Frontal cortex (tissue), 4 donors: ENCODE data around the gene SNTG2. TPM values are rescaled to one million over a fixed set of nuclear protein-coding genes. Genes with fewer than 3 reads are reported as not detected.

ENCODE experiments used
- DNase-seq, 2 donors: peaks; one replicate each; pipeline ENCODE4 v3.0.0; 2012; ENCODE audit warnings: low spot score in 2 of 2
- FAIRE-seq: peaks from 2 replicates; lab custom pipeline; 2012; peaks lifted over from hg19 to GRCh38; lab: Jason Lieb, UNC
- total RNA-seq: library from RNA; depleted of rRNA; stranded (reverse); fragments of >200 nt; gene quantifications from one replicate; pipeline ENCODE4 v1.2.3, GENCODE V29; 2014
- donor health status: control.
- donor health status: control.
- donor health status: control.

Gene SNTG2
- total RNA-seq, 1 donor from 2014 or later = 4.5 TPM

DNA sequence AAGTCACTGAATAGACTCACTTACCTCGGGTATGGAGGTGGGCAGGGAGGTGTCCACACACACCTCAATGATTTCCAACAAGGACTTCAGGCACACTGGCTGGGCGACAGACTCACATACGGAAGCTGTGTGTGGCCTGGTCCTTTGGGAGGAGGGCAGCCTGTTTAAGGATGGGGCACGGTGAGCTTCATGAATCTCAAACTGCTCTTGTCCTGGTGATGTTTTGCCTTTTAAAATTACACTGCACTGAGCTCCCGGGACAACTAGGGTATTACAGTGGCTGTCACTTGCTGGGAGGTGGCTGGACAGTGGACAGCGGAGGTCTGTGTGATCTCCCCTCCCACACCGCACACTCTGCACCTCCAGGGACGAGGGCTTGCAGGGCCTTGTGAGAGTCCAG is 211.6 kb downstream of the SNTG2 start:
- DNase-seq = no peak
- no peak for FAIRE-seq

DNA sequence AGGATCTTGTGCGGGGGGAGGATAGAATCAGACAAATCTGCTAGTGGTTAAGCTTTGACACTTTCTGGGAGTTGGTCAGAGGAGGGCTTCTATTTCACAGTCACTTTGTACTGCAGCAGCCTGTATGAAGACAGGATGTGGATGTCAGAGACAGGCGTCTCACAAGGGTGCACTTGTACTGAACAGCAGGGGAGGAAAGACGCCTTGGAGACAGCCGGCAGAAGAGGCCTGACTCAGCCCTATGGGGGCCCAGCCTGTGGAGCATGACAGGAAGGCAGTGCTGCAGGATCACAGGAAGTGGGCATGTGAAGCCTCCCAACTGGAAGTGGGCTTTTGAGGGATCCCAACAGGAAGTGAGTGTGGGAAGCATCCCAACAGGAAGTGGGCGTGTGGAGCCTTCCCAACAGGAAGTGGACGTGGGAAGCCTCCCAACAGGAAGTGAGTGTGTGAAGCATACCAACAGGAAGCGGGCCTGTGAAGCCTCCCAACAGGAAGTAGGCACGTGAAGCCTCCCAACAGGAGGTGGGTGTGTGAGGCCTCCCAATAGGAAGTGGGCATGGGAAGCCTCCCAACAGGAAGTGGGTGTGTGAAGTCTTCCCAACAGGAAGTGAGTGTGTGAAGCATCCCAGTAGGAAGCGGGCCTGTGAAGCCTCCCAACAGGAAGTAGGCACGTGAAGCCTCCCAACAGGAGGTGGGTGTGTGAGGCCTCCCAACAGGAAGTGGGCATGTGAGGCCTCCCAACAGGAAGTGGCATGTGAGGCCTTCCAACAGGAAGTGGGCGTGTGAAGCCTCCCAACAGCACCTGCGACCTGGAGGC is 212.3 kb downstream of the SNTG2 start:
- FAIRE-seq (no peak), DNase-seq (no peak)

DNA sequence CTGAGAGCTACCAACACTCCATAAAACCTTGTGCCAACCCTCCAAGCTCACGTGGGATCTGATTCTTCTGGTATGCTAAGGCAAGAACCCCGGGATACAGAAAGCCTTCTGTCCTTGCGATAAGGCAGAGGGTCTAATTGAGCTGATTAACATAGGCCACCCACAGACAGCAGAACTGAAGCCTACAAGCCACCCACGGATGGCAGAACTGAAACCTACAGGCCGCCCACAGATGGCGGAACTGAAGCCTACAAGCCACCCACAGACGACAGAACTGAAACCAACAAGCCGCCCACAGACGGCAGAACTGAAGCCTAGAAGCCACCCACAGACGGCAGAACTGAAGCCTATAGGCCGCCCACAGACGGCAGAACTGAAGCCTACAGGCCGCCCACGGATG is 216.3 kb downstream of the SNTG2 start:
- DNase-seq = no peak
- FAIRE-seq = no peak

DNA sequence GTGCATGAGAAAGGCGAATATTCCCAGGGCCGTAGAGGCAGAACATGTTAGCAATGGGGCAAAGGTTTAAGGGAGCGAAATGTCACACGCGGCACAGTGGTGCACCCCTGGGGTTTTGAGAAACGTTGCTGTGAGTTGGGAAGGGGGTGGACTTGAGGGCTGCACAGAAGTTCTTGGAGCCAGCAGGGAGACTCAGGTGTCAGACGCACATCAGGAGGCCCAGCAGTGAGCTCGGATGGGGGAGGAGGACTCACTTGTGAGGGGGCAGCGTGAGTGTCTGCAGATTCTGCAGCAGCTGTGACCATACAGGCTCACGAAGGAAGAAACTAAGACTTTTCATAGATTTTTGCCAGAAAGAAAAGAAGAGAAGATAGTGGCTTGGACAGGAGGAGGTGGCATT is 218.2 kb downstream of the SNTG2 start:
- no peak for DNase-seq
- no peak for FAIRE-seq

DNA sequence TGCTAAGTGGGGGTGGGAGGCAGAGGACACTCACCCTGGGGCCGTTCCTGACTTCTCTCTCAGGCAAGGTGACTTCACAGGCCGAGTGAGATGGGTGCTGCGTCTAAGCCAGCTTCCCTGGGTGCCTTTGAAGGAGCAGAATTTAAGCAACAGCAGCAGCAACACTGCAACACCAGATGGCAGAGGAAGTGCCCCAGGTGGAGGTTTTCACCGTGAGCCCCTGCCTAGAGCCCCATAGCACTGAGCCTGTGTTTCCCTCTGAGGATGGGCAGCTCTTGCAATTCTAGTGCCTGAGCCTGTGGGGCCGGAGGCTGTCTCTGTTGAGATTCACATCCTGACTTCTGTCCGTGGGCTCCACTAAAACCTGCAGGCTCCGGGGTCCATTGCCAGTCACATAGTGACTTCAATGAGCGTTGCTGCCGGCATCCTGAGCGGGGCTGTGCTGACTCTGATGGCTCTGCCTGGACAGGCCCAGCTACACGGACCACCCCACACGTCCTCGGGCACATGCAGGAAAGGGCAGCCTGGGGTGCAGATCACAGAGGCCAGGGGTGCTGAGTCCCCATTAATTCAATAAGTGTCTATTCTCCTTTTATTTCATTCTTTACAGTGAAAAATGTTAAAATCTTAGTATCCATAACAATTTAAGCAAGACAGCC is 218.8 kb downstream of the SNTG2 start:
- FAIRE-seq (no peak), DNase-seq (no peak)

DNA sequence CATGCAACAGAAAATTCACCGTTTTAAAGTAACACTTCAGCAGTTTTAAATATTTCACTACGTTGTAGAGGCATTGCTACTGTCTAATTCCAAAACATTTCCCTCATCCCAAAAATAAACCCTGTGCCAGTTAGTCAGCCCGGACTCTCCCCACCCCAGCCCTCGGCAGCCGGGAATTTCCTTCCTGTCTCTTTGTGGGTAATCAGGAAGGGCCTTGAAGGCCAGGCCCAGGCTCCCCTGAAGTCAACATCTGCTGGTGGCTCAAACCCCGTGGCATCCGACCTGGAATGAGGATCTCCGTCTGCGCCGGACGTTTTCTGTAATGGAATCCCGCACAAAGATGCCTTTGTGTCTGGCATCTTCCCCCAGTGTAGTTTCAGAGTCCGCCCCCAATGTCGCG is 219.6 kb downstream of the SNTG2 start:
- DNase-seq (no peak), FAIRE-seq (no peak)

DNA sequence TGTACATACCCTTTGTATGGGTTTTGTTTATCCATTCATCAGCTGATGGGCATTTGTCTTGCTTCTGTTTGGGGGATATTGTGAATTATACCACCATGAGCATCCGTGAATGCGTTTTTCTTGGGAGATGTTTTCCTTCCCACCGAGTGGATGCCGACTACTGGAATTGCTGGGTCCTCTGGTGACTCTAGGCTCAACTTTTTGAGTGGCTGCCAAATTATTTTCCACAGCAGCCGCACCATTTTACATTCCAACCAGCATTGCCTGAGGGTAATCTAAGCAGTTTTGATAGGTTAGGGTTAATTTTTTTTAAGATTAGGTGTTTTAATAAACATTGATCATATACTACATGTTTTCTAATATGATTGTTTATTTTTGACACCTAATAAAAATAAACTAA is 220.1 kb downstream of the SNTG2 start:
- no peak for FAIRE-seq
- DNase-seq = no peak

DNA sequence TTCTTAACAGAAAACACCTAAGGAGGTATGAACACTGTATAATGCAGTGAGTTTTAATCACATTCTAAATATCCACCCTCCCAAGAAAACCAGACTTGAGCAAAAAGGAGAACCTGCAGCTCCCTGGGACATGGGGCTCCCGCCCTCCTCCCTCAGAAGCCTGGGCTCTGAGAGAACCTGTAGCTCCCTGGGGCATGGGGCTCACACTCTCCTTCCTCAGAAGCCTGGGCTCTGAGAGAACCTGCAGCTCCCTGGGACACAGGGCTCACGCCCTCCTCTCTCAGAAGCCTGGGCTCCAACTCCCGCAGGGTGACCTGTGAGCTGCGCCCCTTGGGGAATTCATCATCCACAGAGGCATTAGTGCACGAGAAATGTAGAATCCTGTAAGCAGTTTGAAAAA is 222.9 kb downstream of the SNTG2 start:
- no peak for DNase-seq
- no peak for FAIRE-seq

DNA sequence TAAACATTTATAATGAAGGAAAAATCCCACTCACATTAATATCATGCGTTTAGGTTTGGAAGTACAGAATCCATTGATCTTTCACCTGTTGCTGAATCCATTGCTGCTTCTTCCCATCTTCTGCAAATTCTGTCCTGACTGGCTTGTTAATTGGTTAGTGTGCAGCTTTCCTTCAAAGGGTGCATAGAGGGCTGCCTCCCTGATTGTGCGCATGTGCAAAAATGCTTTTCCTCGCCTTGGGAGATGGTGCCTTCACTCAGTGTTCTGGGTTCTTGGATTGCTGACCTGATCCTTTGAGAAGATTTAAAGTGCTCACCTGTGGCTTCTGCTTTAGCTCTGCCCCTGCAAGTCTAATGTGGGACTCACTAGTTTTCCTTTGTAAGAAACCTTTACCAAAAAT is 231.2 kb downstream of the SNTG2 start:
- DNase-seq (no peak), FAIRE-seq (no peak)

DNA sequence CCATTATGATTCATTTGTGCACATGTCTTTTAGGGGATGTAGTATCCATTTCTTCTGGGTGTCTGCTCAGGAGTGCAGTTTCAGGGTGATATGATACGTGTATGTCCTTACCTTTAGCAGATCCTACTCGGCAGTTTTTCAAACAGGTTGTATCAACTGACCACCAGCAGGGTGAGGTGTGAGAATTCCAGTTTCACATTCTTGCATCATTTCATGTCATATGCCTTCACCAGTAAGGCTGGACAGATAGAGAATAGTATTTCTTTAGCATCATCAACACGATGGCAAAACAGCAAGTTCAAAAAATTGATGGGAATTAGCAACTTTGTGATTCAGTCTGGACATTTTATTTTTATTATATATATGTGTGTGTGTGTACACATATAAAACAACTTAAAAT is 232.7 kb downstream of the SNTG2 start:
- DNase-seq = no peak

DNA sequence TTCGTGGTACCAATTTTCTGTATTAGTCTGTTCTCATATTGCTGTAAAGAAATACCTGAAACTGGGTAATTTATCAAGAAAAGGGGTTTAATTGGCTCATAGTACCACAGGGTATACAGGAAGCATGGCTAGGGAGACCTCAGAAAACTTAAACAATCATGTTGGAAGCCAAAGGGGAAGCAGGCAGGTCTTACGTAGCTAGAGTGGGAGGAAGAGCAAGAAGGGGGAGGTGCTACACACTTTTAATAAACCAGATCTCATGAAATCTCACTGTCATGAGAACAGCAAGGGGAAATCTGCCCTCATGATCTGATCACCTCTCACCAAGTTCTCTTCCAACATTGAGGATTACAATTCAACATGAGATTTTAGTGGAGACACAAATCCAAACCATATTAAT is 235.8 kb downstream of the SNTG2 start:
- FAIRE-seq = no peak
- DNase-seq = no peak

More for the DNA sequence above, 232.7 kb downstream of the SNTG2 start:
- no peak for FAIRE-seq

DNA sequence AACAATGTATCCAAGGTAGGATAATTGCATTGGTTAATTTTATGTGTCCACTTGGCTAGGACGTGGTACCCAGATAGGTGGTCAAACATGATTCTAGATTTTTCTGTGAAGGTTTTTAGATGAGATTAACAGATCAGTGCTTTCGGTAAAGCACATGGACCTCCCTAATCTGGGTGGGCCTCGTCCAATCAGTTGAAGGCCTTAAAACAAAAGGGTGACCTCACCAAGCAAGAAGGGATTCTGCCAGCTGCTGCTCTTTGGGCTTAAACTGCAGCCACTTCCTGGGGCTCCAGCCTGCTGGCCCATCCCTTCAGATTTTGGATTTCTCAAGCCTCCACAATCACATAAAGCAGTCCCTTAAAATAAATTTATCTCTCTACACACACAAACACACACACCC is 236.5 kb downstream of the SNTG2 start:
- FAIRE-seq = no peak

DNA sequence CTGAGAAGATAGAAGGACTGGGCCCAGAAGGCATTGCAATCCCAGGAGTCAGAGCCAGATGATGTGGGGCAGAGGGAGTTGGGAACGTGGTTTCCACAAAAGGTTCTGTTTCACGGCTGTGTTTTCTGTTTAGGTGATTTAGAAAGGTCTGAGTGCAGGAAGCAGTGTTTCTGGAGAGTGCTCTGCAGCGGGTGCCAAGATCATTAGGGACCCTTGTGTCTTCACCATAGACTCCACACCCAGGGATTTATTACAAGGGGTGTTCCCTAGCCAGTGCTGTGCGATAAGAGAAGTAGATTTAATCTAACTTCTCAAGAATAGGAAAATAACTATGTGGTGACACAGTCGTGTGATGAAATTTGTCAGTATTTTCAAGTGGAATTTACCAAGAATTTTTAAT is 241.5 kb downstream of the SNTG2 start:
- FAIRE-seq = no peak

More for the DNA sequence above, 236.5 kb downstream of the SNTG2 start:
- no peak for DNase-seq

DNA sequence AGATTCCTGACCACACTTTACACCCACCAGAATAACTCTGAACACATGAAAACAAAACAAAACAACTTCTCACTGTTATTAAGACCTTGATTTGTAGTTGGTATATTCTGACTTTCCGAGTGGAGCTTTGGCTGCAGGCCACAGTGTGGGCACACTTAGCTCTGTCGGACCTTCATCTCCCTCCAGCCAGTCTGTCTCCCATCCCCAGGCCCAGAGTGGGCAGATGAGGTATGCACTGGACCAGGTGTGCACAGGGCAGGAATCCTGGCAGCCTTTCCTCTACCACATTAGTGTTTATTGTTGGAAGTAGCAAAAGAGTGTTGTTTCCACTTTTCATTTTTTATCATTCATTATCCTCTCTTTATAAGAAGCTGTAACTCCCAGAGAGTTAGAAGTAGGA is 243.2 kb downstream of the SNTG2 start:
- DNase-seq (no peak), FAIRE-seq (no peak)

More for the DNA sequence above, 241.5 kb downstream of the SNTG2 start:
- DNase-seq = no peak

DNA sequence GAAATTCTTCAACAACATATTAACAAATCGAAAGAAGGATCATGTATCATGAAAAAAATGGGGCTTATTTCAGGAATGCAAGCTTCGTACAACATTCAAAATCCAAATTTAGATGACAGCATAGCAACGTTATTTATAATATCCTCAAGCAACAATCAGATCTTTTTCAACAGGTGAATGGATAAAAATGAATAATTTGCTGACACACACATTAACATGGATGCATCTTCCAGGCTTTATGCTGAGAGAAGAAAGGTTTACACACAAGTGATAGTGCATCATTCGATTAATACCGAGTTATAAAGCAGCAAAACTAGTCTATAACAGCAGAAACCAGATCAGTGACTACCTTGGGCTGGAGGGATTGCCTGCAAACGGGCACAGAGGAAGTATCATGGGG is 253.1 kb downstream of the SNTG2 start:
- no peak for DNase-seq
- FAIRE-seq = no peak

DNA sequence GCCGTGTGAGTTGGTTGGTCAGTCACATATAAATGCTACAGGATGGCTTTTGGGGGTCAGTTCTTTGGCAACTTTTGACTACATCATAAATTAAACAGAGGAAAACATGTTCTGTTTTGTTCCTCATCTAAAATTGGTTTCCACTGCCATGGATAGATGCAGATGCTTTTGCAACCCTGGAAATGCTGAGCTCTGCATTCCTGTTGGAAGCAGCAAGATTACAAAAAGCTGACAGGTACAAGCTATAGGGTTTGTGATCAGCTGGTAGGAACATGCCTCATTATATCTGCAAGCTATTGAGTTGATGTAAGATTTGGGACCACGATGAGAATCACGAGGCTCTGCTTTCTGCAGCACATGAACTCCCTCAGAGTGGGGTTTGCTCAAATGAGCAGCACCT is 255.2 kb downstream of the SNTG2 start:
- FAIRE-seq = no peak
- no peak for DNase-seq

DNA sequence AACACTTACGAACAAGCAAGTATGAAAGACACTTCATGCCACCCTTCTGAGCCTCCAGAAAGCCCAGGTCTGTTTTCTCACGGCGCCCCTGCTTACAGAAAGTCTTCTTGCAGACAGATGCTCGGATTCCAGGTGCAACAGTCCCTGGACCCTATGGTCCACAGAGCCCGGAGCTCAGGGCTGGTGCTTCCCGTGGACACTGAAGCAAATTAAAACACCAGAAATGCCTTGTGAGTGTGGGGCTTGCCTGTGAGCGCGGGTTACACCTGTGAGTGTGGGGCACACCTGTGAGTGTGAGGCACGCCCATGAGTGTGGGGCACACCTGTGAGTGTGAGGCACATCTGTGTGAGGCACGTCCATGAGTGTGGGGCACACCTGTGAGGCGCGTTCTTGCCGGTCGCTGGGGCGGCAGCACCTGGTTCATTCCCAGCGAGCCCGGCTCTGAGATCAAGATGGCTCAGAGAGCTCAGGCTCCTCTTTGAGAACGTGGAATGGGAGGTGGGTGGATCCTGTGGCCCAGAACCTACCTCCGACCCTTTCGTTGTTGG is 257.4 kb downstream of the SNTG2 start:
- FAIRE-seq = no peak

DNA sequence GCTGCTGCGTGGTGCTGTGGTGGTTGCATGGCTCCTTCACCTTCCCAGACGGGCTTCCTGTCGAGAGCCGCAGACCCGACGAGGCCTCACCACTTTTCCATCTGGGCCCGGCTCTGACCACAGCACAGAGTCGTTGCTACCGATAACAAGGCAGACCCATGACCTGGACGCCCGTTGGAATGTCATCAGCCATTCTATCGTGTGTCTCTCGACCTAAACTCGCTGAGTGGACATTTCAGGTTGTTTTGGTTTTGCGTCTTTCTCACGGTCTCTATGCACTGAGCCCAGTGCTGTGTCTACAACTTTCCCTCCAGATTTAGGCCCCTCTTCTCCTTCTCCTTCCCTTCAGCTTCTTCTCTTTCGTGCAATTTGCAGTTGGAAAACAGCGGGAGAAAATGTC is 257.9 kb downstream of the SNTG2 start:
- no peak for FAIRE-seq
- DNase-seq = no peak

More for the DNA sequence above, 257.4 kb downstream of the SNTG2 start:
- no peak for DNase-seq

DNA sequence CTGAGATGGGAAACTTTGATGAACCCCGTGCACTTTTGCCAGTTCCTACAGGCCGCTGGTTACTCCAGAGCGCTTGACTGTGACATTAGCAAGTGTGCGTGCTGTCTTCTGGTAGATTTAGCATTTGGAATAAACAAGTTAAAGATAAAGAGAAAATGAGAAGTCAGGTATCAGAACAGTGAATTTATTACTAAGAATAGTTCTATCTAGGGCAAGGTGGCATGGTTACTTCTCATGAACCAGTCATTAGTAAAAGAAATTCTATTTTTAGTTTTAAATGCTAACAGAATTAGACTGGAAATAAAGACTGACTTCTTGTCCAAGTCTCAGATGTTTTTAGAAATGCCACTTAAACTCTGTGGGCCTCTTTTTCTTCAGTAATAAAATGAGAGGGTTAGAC is 258.6 kb downstream of the SNTG2 start:
- no peak for DNase-seq
- no peak for FAIRE-seq

DNA sequence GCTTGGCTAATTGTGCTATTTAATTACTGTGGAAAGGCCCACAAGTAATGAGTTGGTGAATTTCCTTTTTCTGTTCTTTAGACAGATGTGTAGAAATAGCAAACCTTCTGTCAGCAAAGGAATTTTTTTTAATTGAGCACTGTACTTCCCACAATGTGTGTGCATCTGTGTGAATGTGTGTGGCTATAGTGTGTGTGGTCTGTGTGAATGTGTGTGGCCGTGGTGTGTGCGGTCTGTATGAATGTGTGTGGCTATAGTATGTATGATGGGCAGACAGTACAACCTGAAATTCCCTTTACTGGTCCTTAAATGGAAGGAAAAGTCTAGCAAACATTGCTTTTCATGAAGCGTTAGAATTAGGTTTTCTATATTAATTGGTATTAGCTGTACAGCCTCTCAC is 259.1 kb downstream of the SNTG2 start:
- FAIRE-seq = no peak

DNA sequence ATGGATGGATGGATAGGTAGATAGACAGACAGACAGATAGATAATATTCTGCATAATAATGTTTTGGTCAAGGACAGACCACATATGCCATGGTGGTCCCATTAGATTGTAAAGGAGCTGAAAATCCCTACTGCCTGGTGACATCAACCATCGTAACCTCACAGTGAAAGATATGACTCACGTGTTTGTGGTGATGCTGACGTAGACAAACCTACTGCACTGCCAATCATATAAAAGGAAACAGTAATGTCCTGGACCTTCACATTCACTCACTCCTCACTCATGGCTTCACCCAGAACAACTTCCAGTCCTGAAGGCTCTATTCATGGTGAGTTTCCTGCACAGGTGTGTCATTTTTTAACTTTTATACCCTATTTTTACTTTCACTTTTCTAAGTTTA is 259.7 kb downstream of the SNTG2 start:
- no peak for DNase-seq
- no peak for FAIRE-seq

More for the DNA sequence above, 259.1 kb downstream of the SNTG2 start:
- DNase-seq = no peak
